GM18873 (cell line): ENCODE data around the gene HABP4.
"Not testable (repeated sequence)": the region's sequence is repeated elsewhere in the genome, so short reads cannot be mapped to it uniquely, and the experiment has no call there.

ENCODE experiments used
- ATAC-seq: cut with Tn5 transposase; IDR thresholded peaks from one replicate; pipeline ENCODE4 v1.9.1; 2021; ENCODE audit warnings: mild to moderate bottlenecking, moderate library complexity, moderate number of reproducible peaks; ENCODE audit not compliant: unreplicated experiment, low FRiP score

HABP4 gene

DNA sequence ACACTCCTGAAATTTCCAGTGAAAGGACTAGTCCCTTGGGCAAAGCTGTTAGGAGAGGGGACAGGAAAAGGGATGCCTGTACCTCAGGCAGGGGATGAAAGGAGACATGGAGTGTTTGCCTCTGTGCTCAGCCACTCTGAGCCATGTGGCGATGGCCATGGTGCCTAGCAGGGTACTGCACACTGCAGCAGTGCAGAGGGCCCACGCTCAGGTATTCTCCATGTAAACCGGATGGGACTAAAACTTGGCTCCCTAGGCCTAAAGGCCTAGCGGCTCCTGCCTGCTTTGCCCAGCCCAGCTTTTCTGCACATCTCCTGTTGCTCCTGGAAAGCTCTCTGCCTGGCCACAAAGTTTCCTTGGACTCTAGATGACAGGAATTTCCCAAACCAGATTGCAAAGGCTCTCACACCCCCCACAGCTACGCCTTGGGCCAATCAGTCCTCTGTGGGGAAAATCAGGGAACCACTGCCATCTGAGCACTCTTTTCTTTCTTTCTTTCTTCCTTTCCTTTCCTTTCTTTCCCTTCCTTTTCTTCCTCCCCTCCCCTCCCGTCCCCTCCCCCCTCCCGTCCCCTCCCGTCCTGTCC is 44.3 kb downstream of the HABP4 start:
- no peak for ATAC-seq

DNA sequence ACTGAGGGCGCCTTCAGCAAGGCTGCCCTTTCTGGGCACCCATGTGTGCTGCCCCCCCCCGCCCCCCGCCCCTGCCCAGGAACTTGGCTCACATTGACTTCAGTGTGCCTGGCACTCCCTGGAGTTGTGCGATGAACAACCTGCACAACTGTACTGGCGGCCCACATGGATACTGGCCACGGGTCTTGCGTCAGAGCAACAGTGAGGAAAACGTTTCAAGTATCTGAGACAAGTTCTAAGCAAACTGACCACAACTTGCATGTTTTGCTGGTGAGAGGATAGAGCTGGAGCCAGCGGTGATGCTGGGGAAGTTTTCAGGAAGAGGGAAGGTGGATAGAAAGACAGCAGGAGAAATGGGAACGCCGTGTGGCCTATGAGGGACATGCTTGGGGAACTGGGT is 45.4 kb downstream of the HABP4 start:
- no peak for ATAC-seq

DNA sequence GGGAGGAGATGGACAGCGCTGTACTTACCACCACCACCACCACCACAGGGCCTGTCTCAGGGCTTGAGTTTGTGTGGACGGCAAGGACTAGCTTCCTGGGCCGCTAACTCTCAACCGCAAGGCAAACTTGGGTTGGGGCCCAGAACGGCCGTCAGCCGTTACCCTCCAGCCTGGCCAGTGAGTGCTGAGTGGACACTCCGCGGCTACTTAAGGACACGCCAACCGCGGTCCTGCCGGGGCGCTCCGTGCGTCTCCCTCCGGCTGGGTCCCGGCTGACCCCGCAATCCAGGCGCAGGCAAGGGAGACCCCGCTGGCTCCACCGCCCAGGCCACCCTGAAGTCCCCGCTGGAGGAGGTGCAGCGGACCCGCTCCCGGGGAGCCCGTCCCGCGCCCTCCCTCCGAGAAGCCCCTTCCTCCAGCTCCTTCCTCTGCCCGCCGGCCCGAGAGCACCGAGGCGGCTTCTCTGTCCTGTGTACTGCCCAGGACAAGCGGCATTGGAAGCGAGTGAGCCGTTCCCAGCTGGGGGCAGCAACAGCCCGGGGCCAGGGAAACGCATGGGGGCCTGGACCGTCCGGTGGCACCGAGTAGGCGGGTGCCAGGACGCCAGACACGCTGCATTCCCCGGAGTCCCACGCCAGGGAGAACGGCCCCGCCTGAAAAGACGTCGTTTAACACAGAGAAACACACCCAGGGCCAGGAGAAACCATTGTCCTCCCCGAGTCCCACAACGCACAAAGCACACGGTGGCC is 46.6 kb downstream of the HABP4 start:
- ATAC-seq = no peak

DNA sequence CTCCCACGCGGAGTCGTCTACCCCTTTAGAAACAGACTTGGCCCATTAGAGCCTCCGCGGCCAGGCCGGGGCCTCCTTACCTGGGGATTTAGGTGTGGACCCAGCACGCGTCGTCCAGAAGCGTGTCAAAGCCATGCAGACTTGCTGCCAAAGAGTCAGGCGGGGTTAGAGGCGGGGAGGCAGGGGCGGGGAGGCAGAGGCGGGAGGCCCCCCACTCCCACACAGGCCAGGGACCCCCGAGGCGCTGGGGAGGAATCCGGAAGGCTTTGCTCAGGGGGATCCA is 47.1 kb downstream of the HABP4 start:
- ATAC-seq = no peak

DNA sequence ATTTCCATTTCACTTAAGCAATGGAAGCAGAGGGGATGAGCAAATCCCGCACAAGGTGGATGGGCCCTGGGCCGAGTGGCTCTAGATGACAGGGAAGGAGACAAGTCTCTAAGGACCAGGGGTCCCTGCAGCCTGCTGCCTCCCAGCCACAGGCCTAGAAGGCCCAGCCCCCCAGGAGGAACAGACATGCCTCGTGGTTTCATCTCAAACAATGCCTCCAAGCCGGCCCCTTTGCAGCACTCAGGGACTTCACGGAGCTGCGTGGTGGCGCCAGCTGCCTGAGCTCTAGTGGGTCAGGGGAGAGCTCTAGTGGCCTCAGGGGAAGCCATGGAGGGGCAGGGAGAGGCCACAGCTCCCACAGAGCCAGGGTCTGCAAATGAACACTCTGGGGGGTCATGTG is 48.8 kb downstream of the HABP4 start:
- no peak for ATAC-seq

DNA sequence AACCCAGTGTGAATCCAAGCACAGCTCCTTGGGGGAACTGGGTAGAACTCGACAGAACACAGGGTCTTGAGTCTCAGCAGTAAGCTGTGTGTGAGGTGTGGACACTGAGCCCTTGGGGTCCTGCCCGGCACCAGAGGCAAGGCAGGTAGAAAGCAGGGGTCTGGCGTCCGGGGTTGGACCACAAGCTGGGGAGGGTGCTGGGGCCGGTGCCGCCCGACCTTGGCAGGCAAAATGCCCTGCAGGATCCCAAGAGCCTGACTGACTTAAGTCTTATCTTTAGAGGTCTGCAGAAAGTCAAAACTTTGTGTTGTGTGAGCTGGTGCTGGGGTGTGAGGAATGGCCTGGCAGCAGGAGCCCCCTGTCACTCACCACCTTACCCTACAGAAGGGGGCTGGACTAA is 49.3 kb downstream of the HABP4 start:
- ATAC-seq = no peak

DNA sequence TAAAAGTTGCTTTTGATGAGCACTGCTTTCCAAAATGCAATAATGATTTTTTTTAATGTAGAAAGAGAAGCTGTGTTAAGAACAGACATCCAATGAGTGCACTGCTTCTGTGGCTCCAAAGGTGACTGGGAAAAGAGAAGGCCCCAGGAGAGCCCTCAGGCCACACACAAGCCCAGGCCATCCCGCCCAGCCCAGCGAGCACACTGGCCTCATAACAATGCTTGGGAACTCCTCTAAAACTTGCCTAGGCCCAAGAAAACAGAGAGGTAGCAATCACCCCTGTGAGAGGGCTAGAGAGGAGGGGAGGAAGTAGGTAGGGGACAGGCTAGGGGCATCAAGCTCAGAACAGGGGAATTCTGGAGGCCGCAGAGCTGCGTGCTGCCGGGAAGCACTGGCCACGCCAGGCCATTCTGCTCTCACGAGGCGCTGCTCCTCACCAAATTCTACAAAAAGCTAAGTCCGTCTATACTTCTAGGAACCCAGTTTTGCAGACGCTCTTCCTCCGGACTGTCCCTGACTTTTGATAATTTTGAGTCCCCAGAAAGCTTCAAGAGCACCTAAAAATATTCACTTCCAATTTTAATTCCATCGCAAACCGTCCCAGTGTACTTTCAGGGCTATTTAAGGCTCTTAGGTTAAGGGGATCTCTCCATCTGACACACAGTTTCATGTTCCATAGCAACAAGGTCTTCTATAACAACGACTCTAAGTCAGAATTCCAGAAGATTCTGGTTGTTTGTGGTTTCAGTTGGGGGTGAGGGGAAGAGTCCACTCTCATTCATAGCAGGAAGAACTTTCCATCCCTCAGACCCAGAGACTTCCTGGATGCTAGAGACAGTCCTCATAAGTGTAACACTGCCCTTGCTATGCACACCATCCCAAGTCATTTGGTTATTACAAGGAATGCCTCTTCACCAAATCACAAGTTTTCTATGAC is 51.0 kb downstream of the HABP4 start:
- no peak for ATAC-seq

DNA sequence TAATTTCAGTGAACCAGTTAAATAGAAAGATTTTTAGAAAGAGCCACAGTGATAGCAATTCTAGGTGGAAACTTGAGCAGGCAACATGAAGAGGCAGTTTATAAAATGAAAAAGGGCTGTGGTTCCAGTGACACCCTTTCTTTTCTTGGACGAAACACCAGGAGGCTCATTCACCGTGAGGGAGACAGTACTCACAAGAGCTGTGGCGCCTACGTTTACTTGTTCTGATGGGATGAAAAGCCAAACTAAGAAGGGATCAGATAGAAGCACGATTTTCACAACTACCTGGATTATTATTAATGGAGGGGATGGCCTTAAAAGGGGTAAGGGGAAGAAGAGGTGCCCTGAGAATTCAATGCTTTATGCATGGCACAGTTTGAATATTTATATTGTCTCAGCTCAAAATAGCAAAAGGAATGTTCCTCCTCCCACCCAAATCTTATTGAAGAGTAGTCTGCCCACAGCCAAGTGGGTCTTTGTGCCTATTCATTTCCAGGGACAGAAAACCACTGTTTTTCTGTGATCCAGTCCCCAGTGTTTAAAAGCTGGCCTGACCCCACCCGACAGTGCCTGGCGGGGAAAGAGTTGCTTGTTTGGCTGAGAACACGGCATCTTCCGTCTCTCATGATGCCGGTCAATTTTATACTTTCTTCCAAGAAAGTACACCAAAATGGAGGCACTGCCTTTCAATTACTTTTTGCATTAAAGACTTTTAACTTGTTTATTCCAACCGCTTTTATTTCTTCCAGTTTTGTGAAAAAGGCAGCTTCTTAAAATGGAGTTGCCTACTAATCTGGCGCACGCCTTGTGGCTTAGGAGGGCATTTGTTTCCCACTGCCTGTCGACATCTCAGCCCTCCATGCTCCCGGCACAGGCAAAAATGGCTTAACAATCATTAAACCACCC is 51.9 kb downstream of the HABP4 start:
- ATAC-seq = no peak

DNA sequence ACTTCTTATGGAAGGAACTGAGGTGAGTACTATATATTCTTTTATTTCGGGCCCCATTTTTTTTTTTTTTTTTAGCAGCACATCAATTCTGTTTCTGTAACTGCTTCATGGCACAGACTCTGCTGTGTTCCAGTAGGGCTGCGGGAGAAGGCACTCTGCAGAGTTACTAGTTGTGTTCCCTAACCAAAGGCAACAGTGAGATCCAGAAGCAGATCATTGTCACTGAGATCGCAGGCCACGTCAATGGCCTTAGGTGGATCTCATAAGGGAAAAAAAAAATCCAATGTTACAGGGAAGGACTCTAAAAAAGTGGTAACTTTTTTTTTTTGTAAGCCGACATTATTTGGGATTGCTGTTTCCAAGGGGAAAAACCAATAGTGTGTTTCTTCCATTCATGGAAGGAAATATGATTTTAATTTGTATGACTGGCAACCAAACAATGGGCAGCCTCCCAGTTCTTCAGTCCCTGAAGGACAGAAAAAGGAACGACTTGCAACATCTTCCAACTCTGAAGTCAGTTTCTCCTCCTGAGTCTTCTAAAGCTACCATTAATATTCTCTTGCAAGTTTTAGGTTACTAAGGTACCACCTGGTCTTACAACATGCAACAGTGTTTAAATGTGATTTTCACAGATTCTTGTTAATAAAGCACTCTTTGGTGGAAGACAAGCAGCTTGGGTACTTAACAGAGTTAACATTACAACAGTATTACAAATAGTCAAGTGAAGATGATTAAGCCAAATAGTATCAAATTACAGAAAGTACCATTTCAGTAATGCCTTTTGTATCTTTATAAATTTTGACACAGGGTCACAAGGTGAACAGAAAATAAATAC is 52.8 kb downstream of the HABP4 start:
- no peak for ATAC-seq

DNA sequence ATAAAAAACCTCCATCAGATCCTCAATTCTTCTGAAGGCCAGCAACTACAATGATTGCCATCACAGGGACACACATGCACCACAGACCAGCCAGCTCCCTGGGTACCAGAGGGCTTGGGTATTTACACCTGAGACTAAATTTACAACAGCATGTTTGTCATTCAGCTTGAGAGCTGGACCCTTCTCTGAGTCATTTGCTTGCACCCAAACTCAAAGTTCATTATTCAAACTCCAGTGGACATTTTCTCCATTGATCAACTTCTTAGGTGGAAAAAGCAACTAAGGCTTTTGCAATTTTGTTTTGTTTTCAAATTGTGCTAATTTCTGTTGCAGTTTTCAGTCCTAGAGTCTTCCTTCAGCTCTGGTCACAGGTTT is 53.4 kb downstream of the HABP4 start:
- not testable (repeated sequence) for ATAC-seq

DNA sequence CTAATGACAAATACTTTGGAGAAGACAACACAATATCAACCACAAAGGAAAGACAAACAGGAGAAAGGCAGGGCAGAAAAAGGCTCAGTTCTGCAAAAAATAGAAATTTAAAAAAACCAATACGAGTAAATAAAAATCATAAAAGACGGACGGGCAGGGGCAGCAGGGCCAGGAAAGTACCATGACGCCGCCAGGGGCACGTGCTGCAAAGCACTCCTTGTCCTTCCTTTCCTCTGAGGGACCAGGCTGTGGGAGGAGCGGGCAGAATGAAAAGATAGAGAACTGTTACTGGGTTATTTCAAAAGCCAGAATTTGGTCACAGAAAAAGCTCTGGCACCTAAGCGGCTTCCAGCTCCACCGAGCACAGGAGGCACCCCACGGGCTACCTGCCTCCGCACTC is 53.9 kb downstream of the HABP4 start:
- no peak for ATAC-seq

DNA sequence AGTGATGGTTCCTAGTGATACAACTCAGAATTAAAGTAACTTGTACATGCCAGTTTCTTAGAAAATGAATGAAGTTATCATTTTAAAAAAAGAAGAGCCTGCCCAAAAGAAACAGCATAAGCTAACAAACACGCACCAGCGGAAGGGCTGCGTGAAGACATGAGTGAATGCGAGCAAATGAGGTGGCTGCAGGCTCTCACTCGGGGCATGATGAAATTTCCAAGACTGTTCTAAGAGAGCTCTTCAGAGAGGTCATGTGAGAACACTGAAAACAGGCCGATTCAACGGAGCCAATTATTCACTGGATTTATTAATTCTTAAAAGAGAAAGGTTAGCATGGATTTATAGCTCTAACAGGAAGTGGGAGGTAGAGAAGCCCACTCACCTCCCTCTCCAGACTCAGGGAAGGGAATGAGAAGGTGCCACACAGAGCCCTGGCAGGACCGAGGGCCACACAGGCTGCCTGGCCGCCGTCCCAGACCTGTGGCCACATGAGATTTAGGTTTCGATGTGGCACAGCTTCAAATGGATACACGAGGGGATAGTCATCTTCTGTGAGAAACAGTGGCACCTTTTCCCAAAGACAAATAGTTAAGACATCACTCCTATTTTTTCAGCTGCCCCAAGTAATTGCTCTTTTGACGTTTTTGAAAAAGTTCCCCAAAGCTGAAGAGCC is 55.5 kb downstream of the HABP4 start:
- ATAC-seq = no peak

DNA sequence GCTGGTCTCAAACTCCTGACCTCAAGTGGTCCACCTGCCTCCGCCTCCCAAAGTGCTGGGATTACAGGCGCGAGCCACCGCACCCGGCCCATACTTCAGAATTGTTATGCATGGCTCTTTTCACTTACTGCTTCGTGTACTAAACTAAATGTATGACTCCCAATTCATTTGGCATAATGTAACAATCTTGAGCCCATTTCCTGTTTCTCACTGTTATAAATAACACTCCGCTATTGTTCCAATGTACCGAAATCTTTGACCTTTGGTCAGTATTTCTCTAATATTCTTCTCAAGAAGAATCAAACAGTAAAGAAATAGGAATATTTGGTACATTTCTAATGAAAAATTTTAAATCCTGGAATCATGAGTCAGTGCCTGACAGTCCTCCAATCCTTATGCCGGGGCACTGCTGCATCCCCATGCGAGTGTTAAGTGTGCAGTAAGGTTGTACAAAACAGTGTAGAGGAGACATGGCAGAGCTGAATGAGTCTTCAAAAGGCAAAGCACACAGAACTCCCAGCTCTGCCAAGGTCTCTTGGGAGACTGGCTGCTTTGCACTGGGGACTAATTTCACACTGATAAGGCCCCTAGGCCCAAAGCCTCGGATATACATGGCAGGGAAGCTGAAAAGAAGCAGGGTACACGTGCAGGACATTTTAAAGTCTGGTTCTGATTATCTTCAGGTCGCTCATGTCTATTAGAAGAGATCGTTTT is 58.4 kb downstream of the HABP4 start:
- no peak for ATAC-seq

DNA sequence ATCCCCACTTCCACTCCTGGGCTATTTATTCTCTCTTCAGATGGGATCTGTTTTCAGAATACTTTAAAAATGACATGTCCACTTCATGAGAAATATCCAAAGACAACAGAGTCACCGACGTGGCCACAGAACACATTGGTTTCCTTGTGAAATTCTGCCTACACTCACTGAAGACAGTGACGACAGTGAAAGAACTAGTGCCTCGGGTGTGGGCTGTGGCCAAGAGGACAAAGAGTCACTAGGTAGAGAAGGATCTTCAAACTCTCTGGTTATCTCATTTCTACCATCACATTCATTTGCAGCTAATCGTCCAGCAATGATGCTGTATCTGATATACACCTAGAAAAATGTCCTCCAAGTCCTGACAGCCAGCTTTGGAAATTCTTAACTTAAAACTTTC is 59.1 kb downstream of the HABP4 start:
- no peak for ATAC-seq

DNA sequence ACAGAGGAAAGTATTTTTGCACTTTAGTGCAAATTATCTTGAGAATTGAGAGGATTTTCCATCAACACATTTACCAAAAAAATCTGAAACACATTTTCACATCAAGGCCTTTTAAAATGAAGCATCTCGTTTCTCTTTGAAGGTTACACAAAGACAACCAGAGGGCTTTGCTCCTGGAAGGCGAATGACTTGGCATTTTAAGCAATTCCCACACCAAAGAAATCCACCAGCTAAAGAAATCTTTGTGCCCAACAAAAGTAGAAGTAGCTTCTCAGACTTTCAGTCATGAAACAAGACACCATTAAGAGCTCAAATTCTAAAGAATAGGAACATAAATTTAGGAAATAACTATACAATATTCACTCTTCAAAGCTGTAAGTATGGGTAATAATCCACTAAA is 59.9 kb downstream of the HABP4 start:
- no peak for ATAC-seq

DNA sequence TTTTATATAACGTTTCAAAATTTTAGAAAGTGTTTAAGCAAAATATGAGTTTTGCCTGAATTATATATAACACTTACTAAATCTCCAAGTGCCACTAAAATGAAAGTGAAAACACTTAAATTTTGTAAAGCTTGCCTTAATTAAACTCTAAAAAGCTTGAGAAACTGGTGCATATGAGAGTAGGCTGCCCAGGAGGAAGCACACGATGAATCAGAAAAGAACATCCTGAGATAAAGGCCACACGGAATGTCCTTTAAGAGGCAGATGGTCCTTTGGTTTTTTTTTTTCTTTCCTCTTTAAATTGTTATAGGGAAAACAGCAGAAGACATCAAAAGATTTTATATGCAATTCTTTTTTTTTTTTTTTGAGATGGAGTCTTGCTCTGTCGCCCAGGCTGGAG is 60.3 kb downstream of the HABP4 start:
- no peak for ATAC-seq

DNA sequence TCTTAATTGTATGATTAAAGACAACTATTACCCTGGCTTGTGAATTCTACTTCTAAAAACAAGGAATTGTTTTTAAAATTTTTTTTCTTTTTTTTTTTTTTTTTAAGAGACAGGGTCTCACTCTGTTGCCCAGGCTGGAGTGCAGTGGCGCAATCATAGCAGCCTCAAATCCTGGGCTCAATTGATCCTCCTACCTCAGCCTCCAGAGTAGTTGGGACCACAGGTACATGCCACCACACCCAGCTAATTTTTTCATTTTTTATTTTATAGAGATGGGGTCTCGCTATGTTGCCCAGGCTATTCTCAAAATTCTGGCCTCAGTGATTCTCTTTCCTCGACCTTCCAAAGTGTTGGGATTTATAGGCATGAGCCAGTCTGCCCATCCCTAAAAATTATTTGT is 62.3 kb downstream of the HABP4 start:
- ATAC-seq = no peak

DNA sequence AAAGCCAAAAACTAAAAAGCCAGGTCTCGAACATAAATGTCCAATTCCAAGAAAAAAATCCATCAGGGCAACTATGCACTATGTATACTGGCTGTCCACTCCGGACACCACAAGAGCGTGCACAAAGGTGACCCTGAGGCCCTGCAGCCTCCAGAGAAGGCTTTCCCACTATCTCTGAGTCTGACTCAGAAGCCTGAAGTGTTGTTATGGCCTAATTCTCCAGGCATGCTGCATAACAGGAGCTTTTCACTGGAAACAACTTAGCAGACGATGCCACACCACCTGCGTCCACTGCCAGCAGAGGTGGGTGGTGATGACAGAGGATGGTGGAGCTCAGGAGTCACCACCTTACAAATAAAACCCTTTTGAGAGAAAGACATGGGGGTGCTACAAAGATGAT is 63.7 kb downstream of the HABP4 start:
- no peak for ATAC-seq
